ENCODE results near the gene MYH7. TPM values are rescaled to one million over a fixed set of nuclear protein-coding genes. Genes with fewer than 3 reads are reported as not detected.

The MYH7 gene
- polyA plus RNA-seq, 3 donors = 0.40 to 0.62 (median 0.56) TPM

DNA sequence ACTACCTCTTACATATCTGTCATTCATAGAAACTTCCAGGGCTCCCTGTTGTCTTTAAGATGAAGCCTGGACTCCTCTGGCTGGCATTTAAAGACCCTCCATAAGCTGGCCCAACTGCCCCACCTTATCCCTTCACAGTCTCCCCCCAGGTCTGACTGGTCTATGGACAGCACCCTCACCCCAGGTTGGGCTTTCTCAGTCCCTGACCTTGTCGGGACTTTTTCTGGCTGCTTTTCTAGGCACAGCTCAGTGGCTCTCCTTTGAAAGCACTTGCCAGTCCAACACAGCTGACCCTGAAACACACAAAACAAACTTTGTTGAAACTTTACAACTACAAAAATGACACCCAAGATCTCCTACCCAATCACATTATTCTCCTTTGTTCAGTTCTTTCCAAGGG, 13.9 kb upstream of the MYH7 start:
- DNase-seq = no peak

DNA sequence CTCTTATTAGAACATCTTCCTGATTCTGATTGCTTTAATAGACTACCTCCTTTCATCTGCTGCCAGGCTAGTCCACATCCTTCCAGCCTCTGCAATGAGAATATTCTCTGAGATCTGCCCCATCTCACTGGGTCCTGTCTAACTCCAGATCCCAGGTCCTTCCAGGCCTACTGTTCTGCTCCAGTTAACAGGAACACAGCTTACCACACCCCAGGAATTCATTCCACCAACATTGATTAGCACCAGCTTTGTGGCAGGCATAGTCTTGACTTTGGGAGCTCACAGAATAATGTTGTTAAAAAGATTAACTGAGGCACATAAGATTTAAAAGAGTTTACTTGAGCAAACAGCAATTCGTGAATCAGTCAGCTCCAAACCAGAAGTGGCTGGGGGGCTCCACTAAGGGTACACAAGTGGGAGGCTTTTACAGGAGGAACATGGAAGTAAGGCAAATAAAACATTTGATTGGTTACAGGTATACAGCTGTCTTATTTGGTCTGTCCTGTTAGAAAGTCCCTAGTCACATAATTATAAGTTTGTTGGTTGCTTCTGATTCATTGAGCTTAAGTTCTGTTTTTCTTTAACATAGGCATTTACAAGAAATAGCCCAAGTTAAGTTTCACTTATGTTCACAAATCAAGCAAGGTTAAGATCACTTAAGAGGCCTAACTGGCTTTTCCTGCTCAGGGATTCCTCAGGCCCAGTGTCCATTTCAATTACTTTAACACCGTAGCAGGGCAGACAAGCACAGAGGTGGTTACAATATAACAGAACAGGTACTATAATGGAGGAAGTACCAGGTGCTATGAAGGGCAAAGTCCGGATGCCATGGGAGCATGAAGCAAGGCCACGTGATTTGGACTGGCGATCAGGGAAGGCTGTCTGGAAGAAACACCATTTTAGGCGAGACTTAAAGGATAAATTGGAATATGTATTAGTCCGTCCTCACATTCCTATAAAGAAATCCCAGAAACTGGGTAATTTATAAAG, 12.2 kb upstream of the MYH7 start:
- DNase-seq = no peak

DNA sequence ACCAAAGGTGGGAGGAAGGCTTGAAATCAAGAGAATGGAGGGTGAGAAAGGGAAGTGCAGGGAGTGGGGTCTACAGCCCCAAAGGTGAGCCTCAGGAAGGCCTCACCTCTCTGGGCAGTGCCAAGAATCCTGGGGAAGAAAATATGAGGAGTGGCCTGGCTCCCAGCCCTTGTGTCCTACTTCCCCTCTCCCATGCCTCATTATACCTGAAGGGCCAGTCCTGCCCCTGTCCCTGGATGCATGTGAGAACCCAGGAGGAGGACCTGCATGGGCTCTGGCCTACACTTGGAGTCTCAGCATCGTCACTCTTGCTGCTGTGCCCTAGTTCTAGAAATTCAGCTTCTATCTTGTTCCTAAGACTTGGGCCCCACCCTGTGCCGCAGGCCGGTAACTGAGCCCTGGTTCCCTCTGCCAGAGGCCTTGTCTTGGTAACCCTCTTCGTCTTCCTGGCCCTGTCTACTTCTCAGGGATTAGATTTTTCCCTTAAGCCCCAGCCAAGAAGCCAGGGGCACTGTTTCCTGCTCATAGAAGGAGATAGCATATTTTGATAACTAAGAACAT, 10.9 kb upstream of the MYH7 start:
- DNase-seq = no peak

DNA sequence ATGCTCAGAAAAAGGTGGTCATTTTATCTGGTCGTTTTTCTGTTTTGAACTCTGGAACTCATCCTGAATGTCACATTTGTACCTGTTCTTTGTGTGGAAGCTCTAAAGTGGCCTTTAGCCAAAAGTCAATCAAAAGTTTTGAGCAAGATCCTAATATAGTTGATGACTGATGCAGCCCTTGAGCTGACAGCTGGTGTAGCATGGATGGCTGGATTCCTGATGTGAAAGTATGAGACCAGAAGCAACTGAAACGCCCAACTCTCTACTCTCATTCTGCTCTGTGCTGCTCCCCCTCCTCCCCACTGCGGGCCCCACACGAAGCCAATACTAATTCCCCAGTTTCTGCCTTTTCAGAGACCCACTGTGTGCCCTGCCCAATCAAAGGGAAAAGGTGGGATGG, 10.3 kb upstream of the MYH7 start:
- no peak for DNase-seq

DNA sequence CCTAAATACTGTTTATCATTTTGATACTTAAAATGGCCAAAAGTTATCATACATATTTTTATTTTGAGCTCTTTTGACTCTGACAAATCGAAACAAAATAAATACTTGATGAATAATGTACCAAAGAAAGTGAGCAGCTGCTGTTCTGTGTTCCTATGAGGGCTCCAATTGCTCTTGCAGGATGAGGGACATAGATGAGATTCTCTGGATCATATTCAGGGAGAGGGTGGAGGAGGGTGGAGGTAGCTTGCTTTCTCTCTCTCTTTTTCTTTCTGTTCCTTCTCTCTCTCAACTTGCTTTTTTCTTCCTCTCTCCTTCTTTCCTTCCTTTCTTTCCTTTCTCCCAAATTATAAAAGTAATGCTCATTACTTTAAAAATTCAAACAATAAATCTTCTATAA, 8.9 kb upstream of the MYH7 start:
- DNase-seq = no peak

DNA sequence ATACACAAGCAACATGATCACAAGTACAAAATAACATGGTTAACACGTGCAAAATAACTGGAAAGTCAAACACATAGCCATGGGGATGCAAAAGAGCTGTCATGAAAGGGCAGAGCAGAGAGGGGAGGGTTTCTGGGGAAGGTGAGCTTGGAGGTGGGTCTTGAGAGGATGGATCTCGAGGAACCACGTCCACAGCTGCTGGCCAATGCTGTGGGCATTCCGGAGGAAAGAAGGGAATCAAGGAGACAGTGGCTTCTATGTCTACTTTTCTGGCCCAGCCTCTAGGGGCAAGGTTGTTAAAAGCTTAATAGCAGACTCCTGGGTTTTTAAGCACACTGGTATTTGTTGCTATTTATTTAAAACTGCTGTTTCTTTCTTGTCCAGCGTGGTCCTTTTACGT, 8.4 kb upstream of the MYH7 start:
- no peak for DNase-seq

DNA sequence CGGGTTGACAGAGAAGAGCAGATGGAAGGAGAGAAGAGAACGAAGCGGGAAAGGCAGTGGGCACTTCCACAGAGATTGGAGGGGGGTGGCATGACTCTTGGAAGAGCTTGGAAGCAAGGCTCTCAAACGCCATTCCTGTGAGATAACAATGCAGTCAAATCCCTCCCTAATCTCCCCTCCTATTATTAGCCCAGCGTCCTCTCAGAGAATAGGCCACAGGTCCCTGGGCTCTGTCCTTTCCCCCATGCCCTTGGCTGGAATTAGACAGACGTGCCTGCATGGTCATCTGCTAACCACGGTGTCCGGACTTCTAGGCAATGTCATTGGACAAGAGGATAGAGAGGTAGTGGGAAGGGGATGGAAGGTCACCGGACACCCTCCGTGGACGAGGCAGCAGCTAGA, 8.0 kb upstream of the MYH7 start:
- no peak for DNase-seq

DNA sequence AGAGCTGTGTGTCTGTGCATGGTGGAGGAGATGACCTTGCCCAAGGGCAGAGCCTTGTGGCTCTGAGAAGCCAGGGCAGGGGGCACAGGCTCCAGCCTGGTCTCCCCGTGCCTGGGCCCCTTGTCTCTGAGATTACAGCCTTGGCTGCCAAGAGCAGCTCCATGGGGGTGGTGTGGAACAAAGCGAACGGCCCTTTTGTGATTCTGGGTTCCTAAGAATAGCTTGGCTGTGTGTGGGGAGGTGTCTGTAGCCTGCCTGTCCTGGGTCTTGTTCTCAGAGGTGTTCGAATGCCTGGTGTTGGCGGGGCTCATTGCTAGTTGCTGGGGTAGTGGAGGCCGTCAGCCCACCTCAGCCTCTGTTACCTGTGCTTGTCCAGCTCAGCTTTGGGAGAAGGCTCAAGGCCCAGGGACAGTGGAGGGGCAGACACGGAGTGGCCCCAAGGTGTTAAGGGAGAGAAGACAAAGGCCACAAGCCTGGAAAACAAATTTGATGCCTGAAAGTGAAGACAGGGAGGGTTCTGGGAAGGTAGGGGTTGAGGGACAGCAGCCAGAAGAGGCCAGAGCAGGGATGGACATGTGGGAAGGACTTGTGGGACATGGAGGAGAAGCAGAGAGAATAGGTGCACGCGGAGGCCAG, 7.4 kb upstream of the MYH7 start:
- no peak for DNase-seq

DNA sequence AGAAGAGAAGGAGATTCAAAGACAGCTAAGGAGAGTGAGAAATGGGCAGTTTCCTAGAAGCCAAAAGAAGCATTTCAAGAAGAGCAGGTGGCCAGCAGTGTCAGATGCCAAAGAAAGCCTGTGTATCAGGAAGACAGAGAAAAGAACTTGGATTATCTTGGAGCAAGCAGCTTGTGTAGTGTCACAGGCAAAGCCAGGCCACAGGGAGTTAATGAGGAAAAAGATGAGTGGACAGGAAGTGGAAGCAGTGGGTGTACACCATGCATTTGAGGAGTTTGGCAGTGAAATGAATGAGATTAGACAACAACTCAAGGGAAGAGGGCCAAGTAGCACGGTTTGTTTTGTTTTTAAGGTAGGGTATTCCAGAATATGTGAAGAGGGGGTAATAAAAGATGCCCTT, 5.6 kb upstream of the MYH7 start:
- no peak for DNase-seq

DNA sequence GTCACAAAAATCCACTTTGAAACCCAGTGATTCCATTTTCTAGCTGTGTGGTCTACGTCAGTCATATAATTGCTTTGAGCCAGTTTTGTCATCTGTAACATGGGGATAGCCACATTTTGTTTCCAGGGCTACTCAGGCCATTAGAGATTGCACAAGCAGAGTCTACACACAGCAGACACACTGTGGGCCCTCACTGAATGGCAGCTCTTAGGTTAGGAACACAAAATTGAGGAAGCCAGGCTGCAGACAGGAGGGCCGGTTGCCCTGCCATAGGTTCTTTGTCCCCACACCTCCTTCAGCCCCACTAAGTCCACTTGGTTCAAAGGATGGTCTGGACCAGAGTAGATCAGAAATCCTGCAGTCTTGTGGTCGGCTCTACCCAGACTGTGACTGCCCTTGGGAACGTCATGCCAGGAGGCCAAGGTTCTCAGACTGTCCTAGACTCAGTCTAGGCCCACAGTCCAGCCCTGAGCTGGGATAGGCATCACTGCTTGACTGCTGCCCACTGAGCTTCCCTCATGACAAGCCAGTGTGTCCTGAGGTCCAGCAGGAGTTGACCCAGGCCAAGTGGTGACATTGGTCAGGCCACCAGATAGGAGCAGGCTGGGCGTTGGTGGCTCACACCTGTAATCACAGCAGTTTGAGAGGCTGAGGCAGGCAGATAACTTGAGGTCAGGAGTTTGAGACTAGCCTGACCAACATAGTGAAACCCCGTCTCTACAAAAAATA, 3.8 kb upstream of the MYH7 start:
- no peak for DNase-seq

DNA sequence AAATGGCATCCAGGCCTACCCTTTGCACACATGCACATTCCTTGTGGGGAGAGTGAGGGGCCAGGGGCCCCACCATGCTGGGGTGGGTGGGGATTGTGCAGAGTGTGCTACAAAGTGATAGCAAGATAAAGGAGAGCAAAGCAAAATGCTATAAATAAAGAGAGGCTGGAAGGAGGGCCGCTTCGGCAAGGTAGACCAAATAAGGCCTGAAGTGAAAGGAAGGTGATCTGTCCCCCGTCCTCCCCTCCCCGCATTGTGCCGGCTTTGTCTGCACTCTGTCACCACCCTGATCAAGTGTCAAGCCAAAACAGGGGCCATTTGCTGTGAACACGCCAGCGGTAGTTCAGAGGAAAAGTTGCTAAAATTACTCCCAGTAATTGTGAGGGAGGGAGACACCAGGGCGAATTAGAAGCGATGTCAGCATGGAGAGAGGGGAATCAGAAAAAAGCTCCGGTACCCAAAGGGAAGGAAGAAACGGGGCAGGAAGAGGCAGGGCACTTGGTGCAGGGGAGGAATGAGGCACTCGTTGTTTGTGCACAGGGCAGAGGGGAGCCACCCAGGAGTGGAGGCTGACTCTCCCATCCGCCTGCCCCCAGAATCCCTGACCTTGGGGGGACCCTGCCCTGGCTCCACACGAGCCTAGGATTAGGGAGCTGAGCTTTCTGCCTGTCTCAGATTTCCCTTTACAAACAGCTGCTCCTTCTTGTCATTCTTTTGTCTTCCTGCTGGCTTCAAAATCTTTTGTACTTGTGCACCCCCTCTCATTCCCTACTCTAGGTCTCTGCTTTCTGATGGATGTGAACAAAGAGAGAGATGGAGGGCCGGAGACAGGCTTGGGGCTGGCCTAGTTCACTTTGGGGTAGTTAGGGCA, 2.9 kb upstream of the MYH7 start:
- DNase-seq = no peak

DNA sequence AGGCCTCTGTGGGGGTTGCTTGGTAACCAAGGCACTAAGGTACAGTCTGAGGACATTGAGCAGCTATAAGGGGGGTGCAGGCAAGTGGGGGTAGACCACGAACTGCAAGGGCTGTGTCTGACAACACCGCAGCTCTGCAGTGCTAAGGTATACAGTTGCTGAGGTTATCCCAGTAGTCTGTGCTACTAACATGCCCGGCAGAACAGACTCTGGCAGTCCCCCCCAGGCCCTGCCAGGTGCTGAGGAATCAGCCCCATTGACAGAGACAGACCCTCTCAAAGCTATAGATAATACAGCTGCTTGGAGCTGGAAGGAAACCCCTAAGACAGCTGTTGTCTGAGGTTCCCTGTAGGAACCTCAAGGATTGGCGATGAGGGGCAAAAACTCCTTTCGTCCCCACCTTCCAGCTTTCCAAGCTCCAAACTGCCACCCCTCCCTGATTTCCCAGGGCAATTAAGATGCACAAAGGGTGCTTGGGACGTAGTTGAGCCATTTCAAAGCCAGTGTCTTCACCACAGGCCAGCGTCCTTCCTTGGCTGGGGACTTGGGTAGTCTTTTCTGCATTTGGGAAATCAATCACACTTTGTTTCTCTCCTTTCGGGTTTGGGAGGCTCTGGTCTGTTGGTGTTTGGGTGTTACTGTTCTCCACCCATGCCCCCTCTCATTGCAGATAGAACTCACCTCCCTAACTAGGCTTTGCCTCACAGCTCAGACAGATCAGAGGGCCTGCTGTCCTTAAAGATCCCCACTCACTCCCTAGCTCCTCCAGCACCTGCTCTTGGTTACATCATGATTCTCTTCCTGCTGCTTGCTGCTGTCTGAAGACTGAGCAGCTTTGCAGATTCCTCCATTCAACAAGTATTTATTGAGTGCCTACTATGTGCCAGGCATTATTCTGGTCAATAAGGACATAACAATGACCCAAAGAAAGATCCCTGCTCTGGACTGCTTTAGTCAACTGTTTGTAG, 2.0 kb upstream of the MYH7 start:
- no peak for DNase-seq

DNA sequence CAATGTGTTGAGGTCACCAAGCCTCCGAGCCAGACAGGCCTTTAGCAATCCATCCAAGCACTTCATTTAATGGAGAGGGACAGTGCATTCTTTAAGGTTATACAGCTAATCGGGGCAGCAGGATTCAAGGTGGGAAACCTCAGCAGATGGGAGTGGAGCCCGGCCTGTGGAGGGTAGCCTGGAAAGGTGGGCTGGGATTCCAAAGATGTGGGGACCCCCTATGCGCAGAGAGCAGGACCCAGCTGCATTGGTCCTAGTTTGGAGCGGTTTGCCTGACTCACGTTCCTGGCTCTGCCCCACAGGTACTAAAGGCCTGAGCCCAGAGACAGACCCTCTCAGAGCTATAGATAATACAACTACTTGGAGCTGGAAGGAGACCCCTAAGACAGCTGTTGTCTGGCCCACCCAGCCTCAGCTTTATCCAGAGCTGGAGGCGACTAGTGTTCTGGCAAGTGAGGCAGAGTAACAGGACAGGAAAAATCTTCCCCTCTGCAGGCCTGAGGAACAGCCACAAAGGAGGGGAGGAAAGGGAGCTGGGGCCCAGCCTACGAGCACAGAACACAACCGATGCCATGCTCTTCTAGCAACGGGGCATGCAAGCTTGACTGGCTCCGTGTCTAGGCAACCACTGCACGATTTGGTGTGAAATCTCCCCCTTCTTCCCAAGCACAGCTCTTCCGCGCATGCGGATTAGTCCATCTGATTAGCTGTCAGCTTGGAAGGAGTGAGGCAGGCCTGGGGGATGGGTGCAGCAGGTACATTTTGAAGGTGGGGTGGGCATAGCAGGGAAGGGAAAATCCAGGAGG, 1.1 kb upstream of the MYH7 start:
- peak; percentile 92 for DNase-seq

DNA sequence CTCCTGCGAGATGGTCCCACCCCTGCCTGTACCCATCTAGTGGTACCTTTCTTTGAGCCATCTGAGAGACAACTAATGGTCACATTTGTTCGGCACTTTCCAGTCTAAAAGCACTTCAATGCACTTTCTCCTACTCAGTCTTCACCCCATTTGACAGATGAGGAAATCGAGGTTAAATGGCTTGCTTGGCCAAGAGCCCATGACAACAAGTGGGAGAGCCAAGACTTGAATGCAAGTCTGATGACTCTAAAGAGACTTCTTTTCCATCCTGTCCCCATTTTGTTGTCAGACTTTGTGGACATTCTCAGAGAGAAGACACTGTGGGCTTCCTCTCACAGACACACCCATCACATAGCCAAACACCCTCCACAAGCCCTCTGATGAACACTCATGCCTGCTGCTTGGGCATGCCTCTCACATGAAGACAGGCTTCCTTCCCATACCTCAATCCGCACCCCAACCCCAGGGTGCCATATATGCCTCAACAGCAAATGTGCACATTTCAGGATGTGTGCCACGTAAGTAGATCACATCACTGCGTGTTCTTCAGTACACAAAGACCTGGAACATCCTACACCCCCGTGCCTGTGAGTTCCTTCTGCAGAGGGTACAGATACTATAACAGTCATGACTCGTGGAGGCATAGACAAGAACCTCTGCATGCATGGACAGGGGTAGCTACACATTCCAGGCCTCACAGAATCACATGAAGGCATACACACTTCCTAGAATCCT, 805 bp downstream of the MYH7 start:
- DNase-seq = no peak

DNA sequence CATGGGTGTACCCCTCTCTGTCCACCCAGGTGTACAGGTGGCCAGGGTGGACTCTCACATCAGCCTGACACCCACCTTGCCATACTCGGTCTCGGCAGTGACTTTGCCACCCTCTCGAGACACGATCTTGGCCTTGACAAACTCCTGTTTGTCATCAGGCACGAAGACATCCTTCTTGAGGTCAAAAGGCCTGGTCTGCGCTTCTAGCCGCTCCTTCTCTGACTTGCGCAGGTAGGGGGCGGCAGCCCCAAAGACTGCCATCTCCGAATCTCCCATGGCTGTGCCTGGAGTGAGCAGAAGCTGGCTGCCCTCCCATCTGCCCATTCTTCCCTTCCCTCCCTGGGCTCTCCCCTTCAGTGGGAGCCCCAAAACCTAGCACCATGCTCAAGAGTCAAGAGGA, 2.0 kb downstream of the MYH7 start:
- DNase-seq = no peak

DNA sequence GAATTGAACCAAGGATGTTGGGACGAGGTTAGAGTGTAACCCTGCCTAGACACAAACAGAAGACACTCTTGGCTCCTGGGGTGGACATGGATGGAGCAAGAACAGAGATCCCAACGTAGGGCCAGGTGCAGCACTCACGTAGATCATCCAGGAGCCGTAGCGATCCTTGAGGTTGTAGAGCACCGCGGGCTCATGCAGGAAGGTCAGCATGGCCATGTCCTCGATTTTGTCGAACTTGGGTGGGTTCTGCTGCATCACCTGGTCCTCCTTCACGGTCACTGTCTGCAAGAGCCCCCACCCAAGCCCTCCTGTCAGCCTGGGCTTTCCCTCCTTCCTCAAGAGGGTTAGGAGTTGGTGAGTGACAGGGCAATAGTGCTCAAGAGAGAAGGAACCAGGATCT, 2.5 kb downstream of the MYH7 start:
- DNase-seq = no peak

DNA sequence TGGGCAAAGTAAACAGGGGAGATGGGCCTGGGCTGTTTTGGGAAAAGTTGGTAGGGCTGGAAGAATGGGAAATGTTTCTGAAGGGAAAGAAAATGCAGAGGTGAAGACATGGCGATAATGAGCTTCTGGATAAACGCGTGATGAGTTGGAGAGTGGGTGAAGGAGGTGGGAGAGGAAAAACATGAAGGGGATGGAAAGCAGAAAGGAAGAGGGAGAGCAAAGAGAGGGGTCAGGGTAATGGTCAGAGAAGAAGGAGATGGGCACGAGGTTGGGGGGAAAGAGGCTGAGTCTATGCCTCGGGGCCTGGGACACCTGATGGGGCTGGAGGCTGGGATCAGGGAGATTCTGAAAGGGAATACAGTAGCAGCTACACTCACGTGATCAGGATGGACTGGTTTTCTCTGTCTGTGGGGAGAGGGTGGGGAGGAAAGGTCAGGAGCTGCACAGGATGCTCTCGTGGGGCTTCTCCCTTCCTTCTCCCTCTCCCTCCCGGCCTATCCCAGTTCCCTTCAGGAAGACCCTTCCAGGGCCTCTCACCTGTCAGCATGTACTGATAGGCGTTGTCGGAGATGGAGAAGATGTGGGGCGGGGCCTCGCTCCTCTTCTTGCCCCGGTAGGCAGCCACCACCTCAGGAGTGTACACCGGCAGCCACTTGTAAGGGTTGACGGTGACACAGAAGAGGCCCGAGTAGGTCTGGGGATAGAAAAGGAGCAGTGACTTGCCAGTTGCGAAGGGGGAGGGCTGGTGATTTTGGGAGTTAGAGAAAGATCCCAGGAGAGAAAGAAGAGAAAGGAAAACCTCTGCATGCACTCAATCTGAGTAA, 3.1 kb downstream of the MYH7 start:
- DNase-seq = no peak

DNA sequence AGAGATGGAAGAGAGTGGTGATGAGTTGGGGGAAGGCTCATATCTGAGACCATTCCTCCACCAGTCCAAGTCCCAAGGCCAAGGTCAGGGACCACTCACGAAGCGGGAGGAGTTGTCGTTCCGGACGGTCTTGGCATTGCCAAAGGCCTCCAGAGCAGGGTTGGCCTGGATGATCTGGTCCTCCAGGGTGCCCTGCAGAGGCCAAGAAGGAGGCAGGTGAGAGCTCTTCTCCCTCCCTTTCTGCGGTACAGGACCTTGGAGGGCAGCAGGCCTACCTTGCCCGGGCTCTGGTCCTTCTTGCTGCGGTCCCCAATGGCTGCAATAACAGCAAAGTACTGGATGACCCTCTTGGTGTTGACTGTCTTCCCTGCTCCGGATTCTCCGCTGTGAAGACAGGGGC, 4.0 kb downstream of the MYH7 start:
- no peak for DNase-seq
